ENCODE measurements around the gene H2AZ1.

DNA sequence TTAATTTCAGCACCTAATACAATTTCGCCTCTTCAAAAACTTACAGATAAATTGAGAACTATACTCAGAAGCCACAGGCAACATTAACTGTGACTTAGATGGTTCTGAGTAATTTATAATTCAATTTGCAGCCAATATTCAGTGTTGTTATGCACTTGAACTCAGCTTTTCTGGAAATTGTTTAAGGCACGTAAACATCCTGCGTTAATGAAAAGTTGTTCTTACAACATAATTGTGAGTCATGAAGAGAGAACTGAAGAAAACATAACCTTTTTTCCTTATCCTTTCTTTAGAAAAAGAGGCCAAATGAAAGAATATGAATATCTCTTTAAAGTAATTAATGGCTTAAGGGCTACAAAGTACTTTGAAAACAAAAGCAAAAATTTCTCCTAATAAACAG, 16.6 kb upstream of the H2AZ1 start:
- TF ChIP-seq, protein P1, sequence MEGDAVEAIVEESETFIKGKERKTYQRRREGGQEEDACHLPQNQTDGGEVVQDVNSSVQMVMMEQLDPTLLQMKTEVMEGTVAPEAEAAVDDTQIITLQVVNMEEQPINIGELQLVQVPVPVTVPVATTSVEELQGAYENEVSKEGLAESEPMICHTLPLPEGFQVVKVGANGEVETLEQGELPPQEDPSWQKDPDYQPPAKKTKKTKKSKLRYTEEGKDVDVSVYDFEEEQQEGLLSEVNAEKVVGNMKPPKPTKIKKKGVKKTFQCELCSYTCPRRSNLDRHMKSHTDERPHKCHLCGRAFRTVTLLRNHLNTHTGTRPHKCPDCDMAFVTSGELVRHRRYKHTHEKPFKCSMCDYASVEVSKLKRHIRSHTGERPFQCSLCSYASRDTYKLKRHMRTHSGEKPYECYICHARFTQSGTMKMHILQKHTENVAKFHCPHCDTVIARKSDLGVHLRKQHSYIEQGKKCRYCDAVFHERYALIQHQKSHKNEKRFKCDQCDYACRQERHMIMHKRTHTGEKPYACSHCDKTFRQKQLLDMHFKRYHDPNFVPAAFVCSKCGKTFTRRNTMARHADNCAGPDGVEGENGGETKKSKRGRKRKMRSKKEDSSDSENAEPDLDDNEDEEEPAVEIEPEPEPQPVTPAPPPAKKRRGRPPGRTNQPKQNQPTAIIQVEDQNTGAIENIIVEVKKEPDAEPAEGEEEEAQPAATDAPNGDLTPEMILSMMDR (conservative IDR thresholded peaks at IDR 0.05), result no peak
- TF ChIP-seq EZH2 (IDR thresholded peaks at IDR 0.05; ENCODE audit: low read depth), result no peak
